K562 (cell line): Measurements from ENCODE around the gene DPP8. TPM values are rescaled to one million over a fixed set of nuclear protein-coding genes. Genes with fewer than 3 reads are reported as not detected.
"Not testable (repeated sequence)": the region's sequence is repeated elsewhere in the genome, so short reads cannot be mapped to it uniquely, and the experiment has no call there.

ENCODE experiments used
- ATAC-seq: fragments of 200-7000 bp; cut with Tn5 transposase; 3 replicates; pipeline ENCODE4 v1.9.1; 2020; ENCODE audit warnings: moderate library complexity
- BruUV-seq: library from RNA; stranded (reverse); fragments of 400-500 nt; replicated peaks from 2 replicates; lab custom pipeline; 2021; lab: Mats Ljungman, UMichigan
- CTCF ChIA-PET: fragments of 300-600 bp; formaldehyde crosslinking; extraction: SDS; loops from one replicate; lab custom pipeline; 2021; ENCODE audit warnings: low intra/inter-chr PET ratio; lab: Yijun Ruan, JAX
- POLR2A ChIA-PET: fragments of 300-600, 350-650 bp; sonication (Branson Sonifier 250); formaldehyde crosslinking; extraction: SDS; loops from one replicate; lab custom pipeline; 2021; ENCODE audit warnings: antibody characterized with exemption, inconsistent platforms; lab: Yijun Ruan, JAX
- DNase-seq, 4 experiments: peaks; one replicate each; pipeline versions ENCODE4 v3.0.0 to v3.0.0-alpha.2; 2011 to 2018; ENCODE audit warnings: low spot score in 3 of 4, mixed read lengths in 3 of 4; ENCODE audit errors: extremely low read depth in 1 of 4
- FAIRE-seq: peaks from 2 replicates; lab custom pipeline; 2011; peaks lifted over from hg19 to GRCh38; lab: Jason Lieb, UNC
- H2AFZ ChIP-seq: 2 replicates; pipeline ENCODE4 v1.6.0; 2011; ENCODE audit warnings: low read depth, low read length, control low read depth, inconsistent platforms
- H3K27ac ChIP-seq: fragments of 200-600 bp; 3 replicates; pipeline ENCODE4 v1.8.0; 2011; ENCODE audit warnings: low read depth, mild to moderate bottlenecking, control low read depth, inconsistent platforms, low read length, moderate library complexity, mixed read lengths; ENCODE audit errors: extremely low read depth
- H3K27me3 ChIP-seq, 2 experiments: fragments of 300-600 bp in 1 of 2; 2 replicates in 1 of 2; 3 replicates in 1 of 2; pipeline versions ENCODE4 v1.6.0 to v1.8.0; 2011; ENCODE audit warnings: inconsistent platforms in 2 of 2, low read length in 2 of 2, mild to moderate bottlenecking in 1 of 2, mixed read lengths in 1 of 2, moderate library complexity in 1 of 2; ENCODE audit not compliant: control insufficient read depth in 2 of 2, insufficient read depth in 2 of 2
- H3K36me3 ChIP-seq: fragments of 300-600 bp; 3 replicates; pipeline ENCODE4 v1.8.0; 2011; ENCODE audit warnings: mild to moderate bottlenecking, low read length, inconsistent platforms; ENCODE audit not compliant: control insufficient read depth, insufficient read depth
- H3K4me1 ChIP-seq, 2 experiments: fragments of 200-600 bp in 1 of 2; replicated peaks in 1 of 2; 2 replicates in 1 of 2; 3 replicates in 1 of 2; pipeline versions ENCODE4 v1.5.1 to v1.8.0; 2011; ENCODE audit warnings: inconsistent platforms in 2 of 2, low read length in 2 of 2, mild to moderate bottlenecking in 1 of 2, mixed read lengths in 1 of 2, moderate library complexity in 1 of 2; ENCODE audit not compliant: control insufficient read depth in 2 of 2, insufficient read depth in 2 of 2
- H3K4me2 ChIP-seq: 2 replicates; pipeline ENCODE4 v1.6.1; 2011; ENCODE audit warnings: low read length, control low read depth, inconsistent platforms, mixed read lengths; ENCODE audit not compliant: insufficient read depth
- H3K4me3 ChIP-seq: fragments of 200-600 bp; sonication (generic), shearing (Covaris generic); 2 replicates; pipeline ENCODE4 v1.5.1; 2016; ENCODE audit warnings: control low read depth, inconsistent platforms
- H3K79me2 ChIP-seq: fragments of 200-600 bp; 3 replicates; pipeline ENCODE4 v1.8.0; 2011; ENCODE audit warnings: low read length, inconsistent platforms; ENCODE audit not compliant: control insufficient read depth, insufficient read depth
- H3K9ac ChIP-seq, 2 experiments: 2 replicates each; pipeline versions ENCODE4 v1.6.0 to v1.6.1; 2011; ENCODE audit warnings: low read depth in 2 of 2, low read length in 2 of 2, control low read depth in 1 of 2, inconsistent platforms in 1 of 2, mild to moderate bottlenecking in 1 of 2, mixed read lengths in 1 of 2; ENCODE audit not compliant: insufficient read depth in 1 of 2
- H3K9me1 ChIP-seq: one replicate; pipeline ENCODE4 v1.6.0; 2011; ENCODE audit warnings: inconsistent platforms, mild to moderate bottlenecking, low read length, moderate library complexity; ENCODE audit not compliant: control insufficient read depth, insufficient read depth
- H3K9me3 ChIP-seq: replicated peaks from 2 replicates; pipeline ENCODE4 v1.5.1; 2011; ENCODE audit warnings: low read depth, low read length, inconsistent platforms; ENCODE audit not compliant: control insufficient read depth, insufficient read depth
- H4K20me1 ChIP-seq: replicated peaks from 2 replicates; pipeline ENCODE4 v1.6.1; 2011; ENCODE audit warnings: low read length, inconsistent platforms, mixed read lengths; ENCODE audit not compliant: control insufficient read depth, insufficient read depth
- ATF1 ChIP-seq, 2 experiments: fragments of 450-650 bp in 1 of 2; IDR thresholded peaks; 2 replicates each; pipeline ENCODE4 v1.6.1; 2016; ENCODE audit warnings: missing compliant biosample characterization in 1 of 2, missing genetic modification characterization in 1 of 2
- HLTF ChIP-seq: fragments of 450-650 bp; IDR thresholded peaks from 2 replicates; pipeline ENCODE4 v1.6.1; 2016
- WGBS: fragments of 100-300 bp; shearing (Covaris generic); methylation state at CpG from one replicate; pipeline ENCODE4 v1.1.6; 2016; ENCODE audit warnings: low coverage, mixed read lengths; ENCODE audit not compliant: insufficient coverage; ENCODE audit errors: missing lambda C conversion rate; 5-methylcytosine and 5-hydroxymethylcytosine counted together
- in situ Hi-C: fragments of 300-500 bp; cut with MboI; formaldehyde crosslinking; loops from 4 replicates; pipeline ENCODE4 v1.15.0; 2018; ENCODE audit warnings: inconsistent platforms, mixed read lengths
- intact Hi-C: fragments of 100-400 bp; cut with micrococcal nuclease; formaldehyde crosslinking; loops from 2 replicates; pipeline ENCODE4 v1.14.2; 2022
- polyA plus RNA-seq, 8 experiments: library from polyadenylated mRNA; depleted of rRNA in 4 of 8; stranded (reverse) in 5 of 8; unstranded in 3 of 8; fragments of >200 nt; fragmentation: Nextera tagmentation in 2 of 8; fragmentation: Illumina TruSeq in 1 of 8; extraction: Ambion mirVana in 2 of 8; extraction: Trizol in 1 of 8; gene quantifications; 2 replicates each; pipeline versions ENCODE4 v1.2.1 to v1.2.3, GENCODE V29; 2011 to 2014; ENCODE audit warnings: inconsistent platforms in 1 of 8, missing spikeins in 1 of 8
- total RNA-seq, 7 experiments: library from RNA; depleted of rRNA in 6 of 7; stranded (reverse); fragments of >200 nt in 6 of 7; fragmentation: Illumina TruSeq in 2 of 7; extraction: Trizol in 2 of 7; gene quantifications; 2 replicates each; pipeline versions ENCODE4 v1.2.1 to v1.2.3, GENCODE V29; 2011 to 2021; ENCODE audit warnings: low replicate concordance in 1 of 7
- TF ChIP-seq, protein P1 (sequence below): fragments of 450-650 bp; IDR thresholded peaks from 2 replicates; pipeline ENCODE4 v1.6.1; 2016; ENCODE audit warnings: low read depth, mild to moderate bottlenecking, moderate library complexity
- TF ChIP-seq, protein P2 (sequence below): fragments of 250-450 bp; sonication (Bioruptor Pico); IDR thresholded peaks from 2 replicates; pipeline ENCODE4 v1.4.0; 2020; ENCODE audit warnings: mild to moderate bottlenecking

Gene DPP8
- total and polyA plus RNA-seq, 9 of the 15 experiments (the other 6 are each of a cell fraction or from before 2014, with no cell fraction given): 5.5 to 36.7 (median 20.7) TPM

DNA sequence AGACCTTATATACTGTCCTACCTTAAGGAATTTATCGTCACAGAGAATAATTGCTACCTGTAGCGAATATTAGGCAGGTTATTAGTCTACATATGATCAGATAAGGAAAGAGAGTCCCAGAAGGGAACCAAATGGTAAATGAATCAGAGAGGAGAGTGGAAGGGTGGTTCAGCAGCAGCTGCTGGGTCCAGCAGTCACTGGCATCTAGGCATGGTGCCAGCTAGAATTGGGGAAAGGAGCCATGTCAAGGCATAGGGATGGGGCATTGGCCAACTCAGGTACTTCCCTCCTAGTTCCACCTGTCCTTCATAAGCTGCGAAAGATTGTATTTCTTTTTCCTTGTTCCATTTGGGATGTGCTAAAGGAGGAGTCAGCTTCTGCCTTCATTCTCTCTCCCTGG lies 36.2 kb upstream of the DPP8 start (continued):
- TF ChIP-seq, protein P1, sequence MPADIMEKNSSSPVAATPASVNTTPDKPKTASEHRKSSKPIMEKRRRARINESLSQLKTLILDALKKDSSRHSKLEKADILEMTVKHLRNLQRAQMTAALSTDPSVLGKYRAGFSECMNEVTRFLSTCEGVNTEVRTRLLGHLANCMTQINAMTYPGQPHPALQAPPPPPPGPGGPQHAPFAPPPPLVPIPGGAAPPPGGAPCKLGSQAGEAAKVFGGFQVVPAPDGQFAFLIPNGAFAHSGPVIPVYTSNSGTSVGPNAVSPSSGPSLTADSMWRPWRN: no peak
- TF ChIP-seq, protein P2, sequence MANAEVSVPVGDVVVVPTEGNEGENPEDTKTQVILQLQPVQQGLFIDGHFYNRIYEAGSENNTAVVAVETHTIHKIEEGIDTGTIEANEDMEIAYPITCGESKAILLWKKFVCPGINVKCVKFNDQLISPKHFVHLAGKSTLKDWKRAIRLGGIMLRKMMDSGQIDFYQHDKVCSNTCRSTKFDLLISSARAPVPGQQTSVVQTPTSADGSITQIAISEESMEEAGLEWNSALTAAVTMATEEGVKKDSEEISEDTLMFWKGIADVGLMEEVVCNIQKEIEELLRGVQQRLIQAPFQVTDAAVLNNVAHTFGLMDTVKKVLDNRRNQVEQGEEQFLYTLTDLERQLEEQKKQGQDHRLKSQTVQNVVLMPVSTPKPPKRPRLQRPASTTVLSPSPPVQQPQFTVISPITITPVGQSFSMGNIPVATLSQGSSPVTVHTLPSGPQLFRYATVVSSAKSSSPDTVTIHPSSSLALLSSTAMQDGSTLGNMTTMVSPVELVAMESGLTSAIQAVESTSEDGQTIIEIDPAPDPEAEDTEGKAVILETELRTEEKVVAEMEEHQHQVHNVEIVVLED: no peak
- no peak for TF ChIP-seq ATF1 (CRISPR knock-in tag; IDR thresholded peaks at IDR 0.05)
- no peak for TF ChIP-seq ATF1 (tag; IDR thresholded peaks at IDR 0.05)
- TF ChIP-seq HLTF: no peak

DNA sequence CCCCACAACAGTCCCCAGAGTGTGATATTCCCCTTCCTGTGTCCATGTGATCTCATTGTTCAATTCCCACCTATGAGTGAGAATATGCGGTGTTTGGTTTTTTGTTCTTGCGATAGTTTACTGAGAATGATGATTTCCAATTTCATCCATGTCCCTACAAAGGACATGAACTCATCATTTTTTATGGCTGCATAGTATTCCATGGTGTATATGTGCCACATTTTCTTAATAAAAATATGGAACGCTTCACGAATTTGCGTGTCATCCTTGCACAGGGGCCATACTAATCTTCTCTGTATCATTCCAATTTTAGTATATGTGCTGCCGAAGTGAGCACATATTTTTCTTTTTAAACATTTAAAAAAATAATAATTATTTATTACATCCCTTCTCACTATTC lies 35.4 kb upstream of the DPP8 start:
- H3K27ac ChIP-seq, intact Hi-C loops, H2AFZ ChIP-seq, FAIRE-seq, CTCF ChIA-PET, BruUV-seq, H3K4me3 ChIP-seq, H3K9ac ChIP-seq, in situ Hi-C loops, H3K27me3 ChIP-seq, H3K9me3 ChIP-seq, H3K9me1 ChIP-seq, POLR2A ChIA-PET, ATAC-seq, DNase-seq, H3K4me2 ChIP-seq: not testable (repeated sequence)
- Histone ChIP-seq H3K36me3 (peaks cover 49% of the 10 kb centered on the region), H3K4me1 (peaks cover 4 to 25% of the 10 kb centered on the region in 2 experiments; a peak in 3 of 5 replicates), H3K79me2 (peaks cover 56% of the 10 kb centered on the region), H4K20me1 (peaks cover 17% of the 10 kb centered on the region)
- WGBS: 96% methylated on average over 4 of the region's 6 CpGs
